GM19193 (cell line): ENCODE data around the gene SPACA6.

Experiments
- POLR2A ChIP-seq: IDR thresholded peaks from 4 replicates; pipeline ENCODE4 v1.6.1; 2011; ENCODE audit not compliant: insufficient read depth, insufficient read length; ENCODE audit errors: extremely low read depth

SPACA6 gene

GRCh38 chr19:51710163-51710562 lies 17.0 kb downstream of the SPACA6 start:
- no peak for TF ChIP-seq POLR2A

GRCh38 chr19:51711702-51712101 lies 18.6 kb downstream of the SPACA6 start:
- TF ChIP-seq POLR2A: no peak

- no peak for TF ChIP-seq POLR2A
Measured at GRCh38 chr19:51712461-51713081, 19.4 kb downstream of the SPACA6 start.

- TF ChIP-seq POLR2A: no peak
Measured at GRCh38 chr19:51713319-51714285, 20.5 kb downstream of the SPACA6 start.

- no peak for TF ChIP-seq POLR2A
Measured at GRCh38 chr19:51714848-51715247, 21.7 kb downstream of the SPACA6 start.

GRCh38 chr19:51715850-51716249 lies 22.7 kb downstream of the SPACA6 start:
- TF ChIP-seq POLR2A: no peak

- TF ChIP-seq POLR2A: no peak
Measured at GRCh38 chr19:51716925-51717324, 23.8 kb downstream of the SPACA6 start.

- no peak for TF ChIP-seq POLR2A
Measured at GRCh38 chr19:51719251-51719988, 26.3 kb downstream of the SPACA6 start.

- no peak for TF ChIP-seq POLR2A
Measured at GRCh38 chr19:51721905-51722304, 28.8 kb downstream of the SPACA6 start.

GRCh38 chr19:51722492-51722891 lies 29.4 kb downstream of the SPACA6 start:
- no peak for TF ChIP-seq POLR2A

GRCh38 chr19:51724543-51724942 lies 31.4 kb downstream of the SPACA6 start:
- TF ChIP-seq POLR2A: no peak

- no peak for TF ChIP-seq POLR2A
Measured at GRCh38 chr19:51726049-51726448, 32.9 kb downstream of the SPACA6 start.

GRCh38 chr19:51727349-51727880 lies 34.3 kb downstream of the SPACA6 start:
- TF ChIP-seq POLR2A: no peak

- TF ChIP-seq POLR2A: no peak
Measured at GRCh38 chr19:51729781-51730180, 36.7 kb downstream of the SPACA6 start.
